HCT116 (cell line): ENCODE measurements around the gene SOCS7.

ENCODE experiments used
- CBX3 ChIP-seq: IDR thresholded peaks from 2 replicates; pipeline ENCODE4 v1.6.1; 2012; ENCODE audit warnings: low read depth
- ELF1 ChIP-seq: IDR thresholded peaks from 2 replicates; pipeline ENCODE4 v1.6.1; 2012; ENCODE audit warnings: low read depth, borderline replicate concordance
- MAX ChIP-seq: IDR thresholded peaks from 2 replicates; pipeline ENCODE4 v1.6.1; 2012
- POLR2A ChIP-seq: IDR thresholded peaks from 2 replicates; pipeline ENCODE4 v1.7.0; 2011; ENCODE audit warnings: borderline replicate concordance; ENCODE audit not compliant: insufficient read depth, insufficient read length; ENCODE audit errors: extremely low read depth
- POLR2AphosphoS5 ChIP-seq: IDR thresholded peaks from 2 replicates; pipeline ENCODE4 v1.6.1; 2011; ENCODE audit warnings: mild to moderate bottlenecking, low read depth, low read length, moderate library complexity
- RAD21 ChIP-seq: IDR thresholded peaks from 2 replicates; pipeline ENCODE4 v1.6.1; 2012; ENCODE audit warnings: low read depth, mild to moderate bottlenecking
- REST ChIP-seq: IDR thresholded peaks from 2 replicates; pipeline ENCODE4 v1.6.1; 2012; ENCODE audit warnings: low read depth
- SP1 ChIP-seq: IDR thresholded peaks from 2 replicates; pipeline ENCODE4 v1.6.1; 2012; ENCODE audit warnings: low read depth
- TCF7L2 ChIP-seq: IDR thresholded peaks from 2 replicates; pipeline ENCODE4 v1.7.0; 2011; ENCODE audit warnings: borderline replicate concordance, inconsistent platforms; ENCODE audit not compliant: insufficient read depth, insufficient read length; ENCODE audit errors: extremely low read depth
- ZNF274 ChIP-seq: fragments of 200-500 bp; sonication (Bioruptor generic); IDR thresholded peaks from 2 replicates; pipeline ENCODE4 v1.6.1; 2014; ENCODE audit warnings: mild to moderate bottlenecking, low read depth, low read length, inconsistent platforms
- TF ChIP-seq, protein P1 (sequence below), 3 experiments: fragments of 200-600 bp in 1 of 3; sonication (generic) in 1 of 3; IDR thresholded peaks in 2 of 3; conservative IDR thresholded peaks in 1 of 3; 2 replicates each; pipeline ENCODE4 v1.5.1; 2012 to 2017; ENCODE audit warnings: low read depth in 2 of 3, low read length in 2 of 3, antibody characterized with exemption in 1 of 3, borderline replicate concordance in 1 of 3, control low read depth in 1 of 3, mild to moderate bottlenecking in 1 of 3, mixed read lengths in 1 of 3, mixed run types in 1 of 3, moderate library complexity in 1 of 3; ENCODE audit not compliant: insufficient read depth in 1 of 3

DNA sequence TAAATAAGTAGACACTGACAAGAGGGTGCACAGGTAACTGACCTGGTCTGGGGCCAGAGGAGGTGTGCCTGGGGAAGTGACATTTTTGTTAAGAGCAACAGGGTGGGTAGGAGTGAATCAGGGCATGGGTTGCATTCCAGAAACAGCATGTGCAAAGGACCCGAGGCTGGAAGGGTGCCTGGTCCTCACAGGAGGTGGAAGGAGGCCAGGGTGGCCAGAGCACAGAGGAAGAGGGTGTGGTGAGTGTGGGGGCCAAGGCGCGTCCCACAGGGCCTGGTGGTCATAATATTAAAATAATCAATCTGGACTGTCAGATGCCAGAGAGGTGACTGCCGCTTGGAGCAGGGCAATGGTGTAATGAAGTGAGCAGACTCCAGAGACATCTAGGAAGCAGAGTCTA is 90.9 kb downstream of the SOCS7 start:
- TF ChIP-seq POLR2A (no peak), ZNF274 (no peak), TCF7L2 (no peak), ELF1 (no peak), REST (no peak), SP1 (no peak), MAX (no peak), CBX3 (no peak), RAD21 (no peak), POLR2AphosphoS5 (no peak)
- TF ChIP-seq, protein P1, sequence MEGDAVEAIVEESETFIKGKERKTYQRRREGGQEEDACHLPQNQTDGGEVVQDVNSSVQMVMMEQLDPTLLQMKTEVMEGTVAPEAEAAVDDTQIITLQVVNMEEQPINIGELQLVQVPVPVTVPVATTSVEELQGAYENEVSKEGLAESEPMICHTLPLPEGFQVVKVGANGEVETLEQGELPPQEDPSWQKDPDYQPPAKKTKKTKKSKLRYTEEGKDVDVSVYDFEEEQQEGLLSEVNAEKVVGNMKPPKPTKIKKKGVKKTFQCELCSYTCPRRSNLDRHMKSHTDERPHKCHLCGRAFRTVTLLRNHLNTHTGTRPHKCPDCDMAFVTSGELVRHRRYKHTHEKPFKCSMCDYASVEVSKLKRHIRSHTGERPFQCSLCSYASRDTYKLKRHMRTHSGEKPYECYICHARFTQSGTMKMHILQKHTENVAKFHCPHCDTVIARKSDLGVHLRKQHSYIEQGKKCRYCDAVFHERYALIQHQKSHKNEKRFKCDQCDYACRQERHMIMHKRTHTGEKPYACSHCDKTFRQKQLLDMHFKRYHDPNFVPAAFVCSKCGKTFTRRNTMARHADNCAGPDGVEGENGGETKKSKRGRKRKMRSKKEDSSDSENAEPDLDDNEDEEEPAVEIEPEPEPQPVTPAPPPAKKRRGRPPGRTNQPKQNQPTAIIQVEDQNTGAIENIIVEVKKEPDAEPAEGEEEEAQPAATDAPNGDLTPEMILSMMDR (IDR thresholded peaks at IDR 0.05 in 2 of 3, conservative IDR thresholded peaks at IDR 0.05 in 1 of 3; ENCODE audit: borderline replicate concordance in 1 of 3, insufficient read depth in 1 of 3, low read depth in 2 of 3, low read length in 2 of 3) = no peak
